HepG2 (cell line): ENCODE data around the gene DHH. TPM values are rescaled to one million over a fixed set of nuclear protein-coding genes. Genes with fewer than 3 reads are reported as not detected.

Experiments
- ATAC-seq: fragments of 200-7000 bp; cut with Tn5 transposase; 3 replicates; pipeline ENCODE4 v1.9.1; 2020; ENCODE audit warnings: mild to moderate bottlenecking, moderate library complexity
- BruUV-seq: library from RNA; stranded (reverse); fragments of 400-500 nt; replicated peaks from 2 replicates; lab custom pipeline; 2021; lab: Mats Ljungman, UMichigan
- CTCF ChIA-PET: fragments of 300-600 bp; formaldehyde crosslinking; extraction: SDS; loops from one replicate; lab custom pipeline; 2021; ENCODE audit warnings: low total read pairs, inconsistent platforms, low intra/inter-chr PET ratio; lab: Yijun Ruan, JAX
- POLR2A ChIA-PET: fragments of 350-600 bp; sonication (Branson Sonifier 250); formaldehyde crosslinking; loops from one replicate; lab custom pipeline; 2020; ENCODE audit warnings: antibody characterized with exemption, inconsistent platforms; lab: Yijun Ruan, JAX
- DNase-seq: peaks from one replicate; pipeline ENCODE4 v3.0.0-alpha.2; 2015; ENCODE audit warnings: low spot score
- FAIRE-seq: peaks from 3 replicates; lab custom pipeline; 2011; peaks lifted over from hg19 to GRCh38; lab: Jason Lieb, UNC
- H2AFZ ChIP-seq: one replicate; pipeline ENCODE4 v1.6.1; 2011; ENCODE audit warnings: low read length, inconsistent platforms
- H3K27ac ChIP-seq: fragments of 300-600 bp; 3 replicates; pipeline ENCODE4 v1.8.0; 2011; ENCODE audit warnings: mixed run types, mild to moderate bottlenecking, mixed read lengths, low read length, inconsistent platforms; ENCODE audit not compliant: insufficient read depth; ENCODE audit errors: extremely low read length
- H3K27me3 ChIP-seq, 2 experiments: fragments of 200-600 bp in 1 of 2; 2 replicates in 1 of 2; 3 replicates in 1 of 2; pipeline versions ENCODE4 v1.6.0 to v1.8.0; 2011; ENCODE audit warnings: low read length in 2 of 2, mild to moderate bottlenecking in 2 of 2, moderate library complexity in 2 of 2, inconsistent platforms in 1 of 2; ENCODE audit not compliant: insufficient read depth in 2 of 2, control insufficient read depth in 1 of 2
- H3K36me3 ChIP-seq, 2 experiments: fragments of 200-600 bp in 1 of 2; replicated peaks in 1 of 2; 2 replicates in 1 of 2; 3 replicates in 1 of 2; pipeline versions ENCODE4 v1.5.1 to v1.8.0; 2011; ENCODE audit warnings: low read length in 2 of 2, inconsistent platforms in 1 of 2; ENCODE audit not compliant: insufficient read depth in 2 of 2, control insufficient read depth in 1 of 2
- H3K4me1 ChIP-seq: 2 replicates; pipeline ENCODE4 v1.5.1; 2012; ENCODE audit warnings: low read length, inconsistent platforms; ENCODE audit not compliant: insufficient read depth
- H3K4me2 ChIP-seq: 2 replicates; pipeline ENCODE4 v1.6.0; 2011; ENCODE audit warnings: low read depth, low read length, inconsistent platforms
- H3K4me3 ChIP-seq, 3 experiments: fragments of 200-600 bp in 1 of 3; sonication (generic), shearing (Covaris generic) in 1 of 3; replicated peaks in 1 of 3; 2 replicates each; pipeline ENCODE4 v1.5.1; 2011 to 2016; ENCODE audit warnings: low read length in 3 of 3, inconsistent platforms in 2 of 3, low read depth in 2 of 3, mild to moderate bottlenecking in 2 of 3, control low read depth in 1 of 3, mixed read lengths in 1 of 3; ENCODE audit not compliant: insufficient read depth in 1 of 3
- H3K79me2 ChIP-seq: one replicate; pipeline ENCODE4 v1.6.1; 2011; ENCODE audit warnings: low read length, inconsistent platforms; ENCODE audit not compliant: insufficient read depth
- H3K9ac ChIP-seq: 2 replicates; pipeline ENCODE4 v1.6.0; 2011; ENCODE audit warnings: mild to moderate bottlenecking, low read depth, low read length, inconsistent platforms; ENCODE audit not compliant: insufficient read depth
- H3K9me3 ChIP-seq: 2 replicates; pipeline ENCODE4 v1.5.1; 2012; ENCODE audit warnings: mild to moderate bottlenecking, low read length
- H4K20me1 ChIP-seq: 2 replicates; pipeline ENCODE4 v1.6.0; 2011; ENCODE audit warnings: inconsistent platforms, mild to moderate bottlenecking, low read length, moderate library complexity; ENCODE audit not compliant: insufficient read depth
- EED ChIP-seq: sonication (generic); formaldehyde crosslinking; IDR thresholded peaks from 2 replicates; pipeline ENCODE4 v1.5.0; 2020; ENCODE audit warnings: mild to moderate bottlenecking, missing genetic modification reagents
- RERE ChIP-seq: IDR thresholded peaks from 2 replicates; pipeline ENCODE4 v1.6.1; 2016; ENCODE audit warnings: low read depth, missing genetic modification reagents, missing compliant biosample characterization
- RORA ChIP-seq: sonication (generic); formaldehyde crosslinking; IDR thresholded peaks from 2 replicates; pipeline ENCODE4 v1.5.0; 2020; ENCODE audit warnings: mild to moderate bottlenecking, missing genetic modification reagents, moderate library complexity
- SP4 ChIP-seq: sonication (generic); formaldehyde crosslinking; IDR thresholded peaks from 2 replicates; pipeline ENCODE4 v1.8.1; 2023; ENCODE audit warnings: mild to moderate bottlenecking, missing genetic modification reagents
- TSC22D2 ChIP-seq: sonication (generic); formaldehyde crosslinking; IDR thresholded peaks from 2 replicates; pipeline ENCODE4 v1.5.1; 2020; ENCODE audit warnings: missing genetic modification reagents, mild to moderate bottlenecking, borderline replicate concordance
- ZNF331 ChIP-seq: sonication (generic); formaldehyde crosslinking; IDR thresholded peaks from 2 replicates; pipeline ENCODE4 v1.4.0; 2020; ENCODE audit warnings: missing genetic modification reagents
- ZNF878 ChIP-seq: sonication (generic); formaldehyde crosslinking; IDR thresholded peaks from 2 replicates; pipeline ENCODE4 v1.8.1; 2023; ENCODE audit warnings: mild to moderate bottlenecking, missing genetic modification reagents, moderate library complexity
- WGBS: methylation state at CpG from one replicate; pipeline ENCODE4 v1.1.6; 2017; ENCODE audit warnings: low lambda C conversion rate; 5-methylcytosine and 5-hydroxymethylcytosine counted together
- in situ Hi-C: cut with HindIII; loops from 2 replicates; pipeline ENCODE4 v1.10.0; 2017; ENCODE audit warnings: low pct_unique_long_range_greater_than_20kb; ENCODE audit not compliant: extremely low pct_ligation_motif_present
- intact Hi-C: fragments of 100-400 bp; cut with micrococcal nuclease; formaldehyde crosslinking; loops from one replicate; pipeline ENCODE4 v1.10.0; 2022; ENCODE audit not compliant: unreplicated experiment
- polyA plus RNA-seq, 8 experiments: library from polyadenylated mRNA; depleted of rRNA in 3 of 8; stranded (reverse) in 7 of 8; unstranded in 1 of 8; fragments of >200 nt; fragmentation: Illumina TruSeq in 4 of 8; extraction: Trizol in 4 of 8; gene quantifications; 2 replicates each; pipeline versions ENCODE4 v1.2.1 to v1.2.3, GENCODE V29; 2011 to 2016; ENCODE audit warnings: low read depth in 4 of 8, missing spikeins in 1 of 8, mixed read lengths in 1 of 8; ENCODE audit not compliant: insufficient read depth in 1 of 8
- total RNA-seq, 5 experiments: library from RNA; depleted of rRNA; stranded (reverse); fragments of >200 nt; fragmentation: Illumina TruSeq; extraction: Trizol; gene quantifications; 2 replicates each; pipeline ENCODE4 v1.2.3, GENCODE V29; 2016; ENCODE audit warnings: low read depth in 1 of 5
- TF ChIP-seq, protein P1 (sequence below): sonication (generic); formaldehyde crosslinking; IDR thresholded peaks from 2 replicates; pipeline ENCODE4 v1.8.1; 2023; ENCODE audit warnings: mild to moderate bottlenecking, missing genetic modification reagents

Gene DHH
- total and polyA plus RNA-seq, 2 of the 13 experiments (the other 11 are each of a cell fraction or from before 2014, with no cell fraction given), result not detected

- no peaks in the 10 kb centered on the region for H3K36me3 ChIP-seq
- intact Hi-C loops, result no loop called here
- no peaks in the 10 kb centered on the region for H4K20me1 ChIP-seq
- peak overlapping the region; percentile 92 for H3K4me2 ChIP-seq
- CTCF ChIA-PET, result no interaction called here
- H3K27me3 ChIP-seq, result no peaks in the 10 kb centered on the region
- in situ Hi-C loops, result loop anchor here (5.0 kb wide), 1 partner anchor 53 kb away; no protein-coding TSS in a partner anchor
- peak overlapping the region; percentile 61 for H3K9ac ChIP-seq
- H3K79me2 ChIP-seq, result no peaks in the 10 kb centered on the region
- ATAC-seq (no peak; the same call in 2 of the 3 replicates), FAIRE-seq (no peak), DNase-seq (no peak)
- TF ChIP-seq SP4 (CRISPR knock-in tag), result 0 out of 2 replicates have a peak, but pooled peaks have one; percentile 22
- TF ChIP-seq EED, result peak; percentile 43; the same call in 1 of the 2 replicates
- TF ChIP-seq, protein P1, sequence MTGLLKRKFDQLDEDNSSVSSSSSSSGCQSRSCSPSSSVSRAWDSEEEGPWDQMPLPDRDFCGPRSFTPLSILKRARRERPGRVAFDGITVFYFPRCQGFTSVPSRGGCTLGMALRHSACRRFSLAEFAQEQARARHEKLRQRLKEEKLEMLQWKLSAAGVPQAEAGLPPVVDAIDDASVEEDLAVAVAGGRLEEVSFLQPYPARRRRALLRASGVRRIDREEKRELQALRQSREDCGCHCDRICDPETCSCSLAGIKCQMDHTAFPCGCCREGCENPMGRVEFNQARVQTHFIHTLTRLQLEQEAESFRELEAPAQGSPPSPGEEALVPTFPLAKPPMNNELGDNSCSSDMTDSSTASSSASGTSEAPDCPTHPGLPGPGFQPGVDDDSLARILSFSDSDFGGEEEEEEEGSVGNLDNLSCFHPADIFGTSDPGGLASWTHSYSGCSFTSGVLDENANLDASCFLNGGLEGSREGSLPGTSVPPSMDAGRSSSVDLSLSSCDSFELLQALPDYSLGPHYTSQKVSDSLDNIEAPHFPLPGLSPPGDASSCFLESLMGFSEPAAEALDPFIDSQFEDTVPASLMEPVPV (CRISPR knock-in tag), result peak; percentile 7; the same call in 1 of the 2 replicates
- TF ChIP-seq RORA, result no peak
- TF ChIP-seq ZNF331 (CRISPR knock-in tag), result 0 out of 2 replicates have a peak, but pooled peaks have one; percentile 7
- no peak overlapping the region for H3K27ac ChIP-seq
- H2AFZ ChIP-seq, result no peak overlapping the region
- H3K9me3 ChIP-seq, result no peaks in the 10 kb centered on the region
- POLR2A ChIA-PET, result interaction anchor here (1.1 to 2.0 kb wide), 9 partner anchors 9 to 197 kb away, joined by 3 to 25 read pairs (median 7); partner anchors contain the start of genes KMT2D, LMBR1L and TUBA1B
- no TSS peak for BruUV-seq
- peak overlapping the region; percentile 73 to 85 (median 80) for H3K4me3 ChIP-seq
- peaks cover 31% of the 10 kb centered on the region for H3K4me1 ChIP-seq
- WGBS, result 23% methylated on average over 21 of the region's 21 CpGs
These were observed 25.6 kb downstream of the DHH start for GRCh38 chr12:49068879-49069506.

DNA sequence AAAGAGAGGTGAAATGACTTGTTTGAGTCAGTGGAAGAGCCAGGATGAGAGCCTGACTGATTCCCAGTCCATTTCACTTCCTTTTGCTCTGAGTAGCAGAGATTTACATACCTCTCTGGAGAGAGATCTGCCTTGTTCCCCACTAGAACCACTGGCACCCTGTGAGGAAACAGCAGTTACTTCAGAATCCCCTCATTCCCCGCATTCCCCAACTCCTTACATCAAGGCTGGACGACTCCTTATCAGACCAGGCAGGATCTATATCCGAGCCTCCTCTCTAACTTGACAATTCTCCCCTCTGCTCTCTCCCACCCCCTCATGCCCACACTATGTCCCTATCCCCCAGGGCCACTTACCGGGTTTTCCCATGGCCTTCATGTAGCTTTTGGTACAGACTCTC is 28.5 kb downstream of the DHH start:
- in situ Hi-C loops, result loop anchor here (5.0 kb wide), 1 partner anchor 56 kb away; no protein-coding TSS in a partner anchor
- H3K27me3 ChIP-seq, result no peaks in the 10 kb centered on the region; a peak in 1 of 5 replicates
- DNase-seq, result no peak
- TF ChIP-seq ZNF878 (CRISPR knock-in tag) (no peak), TSC22D2 (CRISPR knock-in tag) (no peak), RERE (CRISPR knock-in tag) (no peak)
- TF ChIP-seq, all 625 proteins: peak for 0
- 84% methylated on average over 4 of the region's 4 CpGs for WGBS
- H4K20me1 ChIP-seq, result no peaks in the 10 kb centered on the region
- no peak overlapping the region for H3K9ac ChIP-seq
- H3K79me2 ChIP-seq, result no peaks in the 10 kb centered on the region
- BruUV-seq, result no TSS peak
- FAIRE-seq (no peak), ATAC-seq (no peak)
- no peak overlapping the region for H3K4me3 ChIP-seq
- CTCF ChIA-PET, result no interaction called here
- peaks cover 38% of the 10 kb centered on the region for H3K4me1 ChIP-seq
- intact Hi-C loops, result no loop called here
- H3K27ac ChIP-seq, result no peak overlapping the region
- H3K4me2 ChIP-seq, result no peak overlapping the region
- H3K36me3 ChIP-seq, result no peaks in the 10 kb centered on the region
- no peaks in the 10 kb centered on the region for H3K9me3 ChIP-seq
- POLR2A ChIA-PET, result no interaction called here
- no peak overlapping the region for H2AFZ ChIP-seq
